ENCODE data around the gene GLYATL3. TPM values are rescaled to one million over a fixed set of nuclear protein-coding genes. Genes with fewer than 3 reads are reported as not detected.

Gene GLYATL3
- total RNA-seq, 1 donor from 2014 or later = not detected

- Mint-ChIP-seq H3K4me1 (ENCODE audit: unreplicated experiment) (peaks cover 7% of the 10 kb centered on the region), H3K4me3 (ENCODE audit: unreplicated experiment) (no peak overlapping the region), H3K9me3 (ENCODE audit: unreplicated experiment) (no peaks in the 10 kb centered on the region), H3K36me3 (ENCODE audit: low read depth, unreplicated experiment) (no peaks in the 10 kb centered on the region), H3K27me3 (ENCODE audit: unreplicated experiment) (peaks cover 5% of the 10 kb centered on the region), H3K27ac (ENCODE audit: unreplicated experiment) (no peak overlapping the region)
- no peak for DNase-seq (ENCODE audit: low spot score)
- TF ChIP-seq CTCF (IDR thresholded peaks at IDR 0.05; ENCODE audit: unreplicated experiment) = no peak
These were observed 52.9 kb downstream of the GLYATL3 start for GRCh38 chr6:49552596-49552995.

- H3K36me3 Mint-ChIP-seq (ENCODE audit: low read depth, unreplicated experiment) = no peaks in the 10 kb centered on the region
- no peak overlapping the region for H3K27ac Mint-ChIP-seq (ENCODE audit: unreplicated experiment)
- peaks cover 5% of the 10 kb centered on the region for H3K27me3 Mint-ChIP-seq (ENCODE audit: unreplicated experiment)
- no peak for DNase-seq (ENCODE audit: low spot score)
- peaks cover 7% of the 10 kb centered on the region for H3K4me1 Mint-ChIP-seq (ENCODE audit: unreplicated experiment)
- H3K9me3 Mint-ChIP-seq (ENCODE audit: unreplicated experiment) = no peaks in the 10 kb centered on the region
- TF ChIP-seq CTCF (IDR thresholded peaks at IDR 0.05; ENCODE audit: unreplicated experiment) = no peak
- H3K4me3 Mint-ChIP-seq (ENCODE audit: unreplicated experiment) = no peak overlapping the region
These were observed 53.7 kb downstream of the GLYATL3 start for GRCh38 chr6:49553384-49553783.

GRCh38 chr6:49555951-49556350, 56.2 kb downstream of the GLYATL3 start:
- no peak for TF ChIP-seq CTCF (IDR thresholded peaks at IDR 0.05; ENCODE audit: unreplicated experiment)
- no peaks in the 10 kb centered on the region for H3K36me3 Mint-ChIP-seq (ENCODE audit: low read depth, unreplicated experiment)
- DNase-seq (ENCODE audit: low spot score) = no peak
- no peaks in the 10 kb centered on the region for H3K9me3 Mint-ChIP-seq (ENCODE audit: unreplicated experiment)
- no peak overlapping the region for H3K27ac Mint-ChIP-seq (ENCODE audit: unreplicated experiment)
- H3K4me3 Mint-ChIP-seq (ENCODE audit: unreplicated experiment) = no peak overlapping the region
- no peaks in the 10 kb centered on the region for H3K4me1 Mint-ChIP-seq (ENCODE audit: unreplicated experiment)
- no peaks in the 10 kb centered on the region for H3K27me3 Mint-ChIP-seq (ENCODE audit: unreplicated experiment)

DNA sequence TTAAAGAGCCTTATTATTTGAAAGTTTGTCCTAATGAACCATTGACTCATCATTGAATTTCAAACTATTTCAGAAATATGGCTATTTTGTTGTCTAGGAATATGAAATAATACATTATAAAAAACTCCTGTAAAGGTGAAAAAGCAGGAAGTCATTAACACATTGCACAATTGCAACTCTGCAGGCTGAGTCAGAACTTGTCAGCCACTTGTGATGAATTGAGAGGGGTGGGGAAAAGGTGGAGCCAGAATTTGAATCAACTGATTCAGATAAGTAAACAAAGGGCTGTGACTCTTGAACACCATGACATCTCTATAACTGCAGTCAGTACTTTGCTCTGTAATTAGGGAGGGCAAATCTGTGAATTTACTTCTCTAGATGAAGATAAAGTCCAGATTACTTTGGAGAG, 56.7 kb downstream of the GLYATL3 start:
- no peak for DNase-seq (ENCODE audit: low spot score)
- TF ChIP-seq CTCF (IDR thresholded peaks at IDR 0.05; ENCODE audit: unreplicated experiment) = no peak
- H3K27me3 Mint-ChIP-seq (ENCODE audit: unreplicated experiment) = no peaks in the 10 kb centered on the region
- H3K4me1 Mint-ChIP-seq (ENCODE audit: unreplicated experiment) = no peaks in the 10 kb centered on the region
- H3K9me3 Mint-ChIP-seq (ENCODE audit: unreplicated experiment) = no peaks in the 10 kb centered on the region
- no peak overlapping the region for H3K4me3 Mint-ChIP-seq (ENCODE audit: unreplicated experiment)
- H3K36me3 Mint-ChIP-seq (ENCODE audit: low read depth, unreplicated experiment) = no peaks in the 10 kb centered on the region
- no peak overlapping the region for H3K27ac Mint-ChIP-seq (ENCODE audit: unreplicated experiment)

- TF ChIP-seq CTCF (IDR thresholded peaks at IDR 0.05; ENCODE audit: unreplicated experiment) = no peak
- no peak for DNase-seq (ENCODE audit: low spot score)
- Mint-ChIP-seq H3K27ac (ENCODE audit: unreplicated experiment) (no peak overlapping the region), H3K4me3 (ENCODE audit: unreplicated experiment) (no peak overlapping the region), H3K9me3 (ENCODE audit: unreplicated experiment) (no peaks in the 10 kb centered on the region), H3K4me1 (ENCODE audit: unreplicated experiment) (no peaks in the 10 kb centered on the region), H3K27me3 (ENCODE audit: unreplicated experiment) (no peaks in the 10 kb centered on the region), H3K36me3 (ENCODE audit: low read depth, unreplicated experiment) (no peaks in the 10 kb centered on the region)
These were observed 57.5 kb downstream of the GLYATL3 start for GRCh38 chr6:49557177-49557576.
